Smooth muscle cell (in vitro differentiated cells): ENCODE data around the gene SLC35F1. TPM values are rescaled to one million over a fixed set of nuclear protein-coding genes. Genes with fewer than 3 reads are reported as not detected.

Experiments used
- DNase-seq: peaks from one replicate; lab custom pipeline; 2025; ENCODE audit not compliant: unreplicated experiment; lab: John Stamatoyannopoulos, UW
- H2AFZ ChIP-seq: fragments of 200-600 bp; sonication (generic); 2 replicates; pipeline ENCODE4 v1.6.0; 2016; ENCODE audit warnings: antibody characterized with exemption, low read depth, mild to moderate bottlenecking
- H3F3A ChIP-seq: fragments of 200-600 bp; sonication (generic); 2 replicates; pipeline ENCODE4 v1.6.0; 2017; ENCODE audit warnings: antibody characterized with exemption, low read depth
- H3K27ac ChIP-seq: fragments of 200-600 bp; sonication (generic); 2 replicates; pipeline ENCODE4 v1.5.1; 2016; ENCODE audit warnings: low read depth, mild to moderate bottlenecking
- H3K27me3 ChIP-seq: fragments of 200-600 bp; sonication (generic); 2 replicates; pipeline ENCODE4 v1.6.1; 2016; ENCODE audit warnings: low read depth, mild to moderate bottlenecking
- H3K36me3 ChIP-seq: fragments of 200-600 bp; sonication (generic); 2 replicates; pipeline ENCODE4 v1.5.1; 2016; ENCODE audit warnings: low read depth
- H3K4me1 ChIP-seq: fragments of 200-600 bp; sonication (generic); 2 replicates; pipeline ENCODE4 v1.5.1; 2016; ENCODE audit warnings: low read depth
- H3K4me2 ChIP-seq: fragments of 200-600 bp; sonication (generic); 2 replicates; pipeline ENCODE4 v1.6.0; 2016; ENCODE audit warnings: mild to moderate bottlenecking
- H3K4me3 ChIP-seq: fragments of 200-600 bp; sonication (generic); 2 replicates; pipeline ENCODE4 v1.5.1; 2016; ENCODE audit warnings: mild to moderate bottlenecking
- H3K79me2 ChIP-seq: fragments of 200-600 bp; sonication (generic); 2 replicates; pipeline ENCODE4 v1.6.0; 2016; ENCODE audit warnings: low read depth, mild to moderate bottlenecking
- H3K9ac ChIP-seq: fragments of 200-600 bp; sonication (generic); 2 replicates; pipeline ENCODE4 v1.6.0; 2016; ENCODE audit warnings: low read depth
- H3K9me3 ChIP-seq: fragments of 200-600 bp; sonication (generic); replicated peaks from 2 replicates; pipeline ENCODE4 v1.5.1; 2016; ENCODE audit warnings: low read depth
- H4K20me1 ChIP-seq: fragments of 200-600 bp; sonication (generic); 2 replicates; pipeline ENCODE4 v1.6.0; 2016; ENCODE audit warnings: low read depth
- WGBS: methylation state at CpG from one replicate; pipeline ENCODE4 v1.1.7; 2016; ENCODE audit warnings: low lambda C conversion rate; 5-methylcytosine and 5-hydroxymethylcytosine counted together
- polyA plus RNA-seq: library from polyadenylated mRNA; unstranded; fragments of >200 nt; fragmentation: Nextera tagmentation; extraction: Ambion mirVana; gene quantifications from 2 replicates; pipeline ENCODE4 v1.2.1, GENCODE V29; 2016
- total RNA-seq: library from RNA; depleted of rRNA; stranded (reverse); fragments of >200 nt; gene quantifications from 2 replicates; pipeline ENCODE4 v1.2.3, GENCODE V29; 2014
- TF ChIP-seq, protein P1 (sequence below): fragments of 200-600 bp; sonication (generic); IDR thresholded peaks from 2 replicates; pipeline ENCODE4 v1.5.1; 2017; ENCODE audit warnings: borderline replicate concordance, mild to moderate bottlenecking, antibody characterized with exemption; ENCODE audit not compliant: insufficient read depth, poor library complexity, severe bottlenecking

Gene SLC35F1
- total and polyA plus RNA-seq, 2 experiments from 2014 or later = 0.05 to 0.09 TPM

DNA sequence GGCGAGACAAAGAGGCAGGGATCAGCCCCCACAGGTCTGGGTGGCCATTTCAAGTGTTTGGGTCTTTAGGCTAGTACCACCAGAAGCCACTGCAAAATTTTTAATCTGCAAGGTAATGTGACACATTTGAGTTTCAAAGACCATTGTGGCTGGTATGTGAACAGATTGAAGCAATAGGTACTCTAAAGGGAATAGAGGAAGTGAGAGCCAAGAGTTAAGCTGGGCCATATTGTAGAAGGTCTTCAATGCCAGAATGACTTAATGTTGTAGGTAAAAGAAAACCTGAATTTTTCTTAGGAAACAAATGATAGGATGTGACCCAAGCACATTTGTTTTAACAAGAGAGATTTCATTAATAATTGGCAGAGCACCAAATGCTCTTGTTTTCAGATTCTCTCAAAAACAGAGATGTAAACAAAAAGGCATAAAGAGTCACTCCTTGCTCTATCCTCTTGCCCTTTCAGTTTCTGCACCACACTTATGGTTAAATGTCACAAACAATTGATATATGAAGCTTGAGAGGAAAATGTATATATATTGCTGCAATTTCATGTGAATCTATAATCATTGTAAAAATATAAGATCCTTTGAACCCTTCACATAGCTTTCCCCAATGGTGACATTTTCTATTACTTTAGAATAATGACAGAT is 333.9 kb downstream of the SLC35F1 start:
- Histone ChIP-seq H3K4me2 (no peak overlapping the region), H3K9ac (no peak overlapping the region), H3K27me3 (no peaks in the 10 kb centered on the region), H3K4me1 (no peaks in the 10 kb centered on the region), H3K9me3 (no peaks in the 10 kb centered on the region), H3F3A (no peaks in the 10 kb centered on the region), H3K36me3 (no peaks in the 10 kb centered on the region), H2AFZ (no peak overlapping the region), H3K27ac (no peak overlapping the region), H3K79me2 (no peaks in the 10 kb centered on the region), H3K4me3 (no peak overlapping the region), H4K20me1 (no peaks in the 10 kb centered on the region)
- WGBS = 86% methylated on average over 1 of the region's 1 CpG
- no peak for DNase-seq
- TF ChIP-seq, protein P1, sequence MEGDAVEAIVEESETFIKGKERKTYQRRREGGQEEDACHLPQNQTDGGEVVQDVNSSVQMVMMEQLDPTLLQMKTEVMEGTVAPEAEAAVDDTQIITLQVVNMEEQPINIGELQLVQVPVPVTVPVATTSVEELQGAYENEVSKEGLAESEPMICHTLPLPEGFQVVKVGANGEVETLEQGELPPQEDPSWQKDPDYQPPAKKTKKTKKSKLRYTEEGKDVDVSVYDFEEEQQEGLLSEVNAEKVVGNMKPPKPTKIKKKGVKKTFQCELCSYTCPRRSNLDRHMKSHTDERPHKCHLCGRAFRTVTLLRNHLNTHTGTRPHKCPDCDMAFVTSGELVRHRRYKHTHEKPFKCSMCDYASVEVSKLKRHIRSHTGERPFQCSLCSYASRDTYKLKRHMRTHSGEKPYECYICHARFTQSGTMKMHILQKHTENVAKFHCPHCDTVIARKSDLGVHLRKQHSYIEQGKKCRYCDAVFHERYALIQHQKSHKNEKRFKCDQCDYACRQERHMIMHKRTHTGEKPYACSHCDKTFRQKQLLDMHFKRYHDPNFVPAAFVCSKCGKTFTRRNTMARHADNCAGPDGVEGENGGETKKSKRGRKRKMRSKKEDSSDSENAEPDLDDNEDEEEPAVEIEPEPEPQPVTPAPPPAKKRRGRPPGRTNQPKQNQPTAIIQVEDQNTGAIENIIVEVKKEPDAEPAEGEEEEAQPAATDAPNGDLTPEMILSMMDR = no peak

DNA sequence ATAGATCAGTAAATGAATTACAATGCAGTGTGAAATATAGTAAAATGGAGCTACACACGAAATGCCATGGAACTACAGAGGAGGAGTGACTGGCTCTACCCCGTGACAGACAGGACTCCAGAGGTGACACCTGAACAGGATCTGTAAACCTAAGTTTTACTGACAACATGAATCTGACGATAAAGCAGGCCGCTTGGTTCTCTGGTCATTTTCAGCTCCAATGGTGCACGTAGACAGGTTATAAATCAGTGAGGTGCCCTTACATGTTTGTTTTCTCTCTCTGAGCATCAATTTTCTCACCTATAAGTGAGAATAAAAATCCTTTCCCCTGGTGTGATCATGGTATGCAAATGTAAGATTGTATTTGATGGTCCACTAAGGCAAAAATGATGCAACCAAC is 339.3 kb downstream of the SLC35F1 start:
- Histone ChIP-seq H3K27ac (no peak overlapping the region), H4K20me1 (no peaks in the 10 kb centered on the region), H3F3A (no peaks in the 10 kb centered on the region), H3K4me3 (no peak overlapping the region), H3K4me2 (no peak overlapping the region), H3K9ac (no peak overlapping the region), H2AFZ (no peak overlapping the region), H3K79me2 (no peaks in the 10 kb centered on the region), H3K27me3 (no peaks in the 10 kb centered on the region), H3K9me3 (no peaks in the 10 kb centered on the region), H3K36me3 (no peaks in the 10 kb centered on the region), H3K4me1 (no peaks in the 10 kb centered on the region)
- WGBS = 93% methylated on average over 5 of the region's 5 CpGs
- no peak for DNase-seq
- TF ChIP-seq, protein P1 = no peak

DNA sequence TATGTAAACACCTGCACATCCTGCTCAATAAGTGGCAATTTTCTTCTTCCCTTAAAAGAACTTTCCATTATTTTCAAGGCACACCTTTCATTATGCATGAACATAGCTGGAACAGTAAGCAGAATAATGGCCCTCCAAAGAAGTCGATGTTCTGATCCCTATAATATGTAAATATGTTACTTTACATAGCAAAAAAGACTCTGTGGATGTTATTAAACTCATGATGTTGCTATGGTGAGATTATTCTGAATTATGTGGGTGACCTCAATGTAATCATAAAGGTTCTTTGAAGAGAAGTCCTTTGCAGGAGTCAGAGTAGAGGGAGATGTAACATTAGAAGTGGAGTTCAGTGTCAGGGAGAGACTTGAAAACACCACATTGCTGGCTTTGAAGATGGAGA is 341.1 kb downstream of the SLC35F1 start:
- TF ChIP-seq, protein P1 = no peak
- Histone ChIP-seq H3K9me3 (no peaks in the 10 kb centered on the region), H3K4me1 (no peaks in the 10 kb centered on the region), H3K4me3 (no peak overlapping the region), H3K27ac (no peak overlapping the region), H3K36me3 (no peaks in the 10 kb centered on the region), H3F3A (no peaks in the 10 kb centered on the region), H4K20me1 (no peaks in the 10 kb centered on the region), H2AFZ (no peak overlapping the region), H3K27me3 (no peaks in the 10 kb centered on the region), H3K9ac (no peak overlapping the region), H3K79me2 (no peaks in the 10 kb centered on the region), H3K4me2 (no peak overlapping the region)
- WGBS = 90% methylated on average over 1 of the region's 1 CpG
- DNase-seq = no peak

DNA sequence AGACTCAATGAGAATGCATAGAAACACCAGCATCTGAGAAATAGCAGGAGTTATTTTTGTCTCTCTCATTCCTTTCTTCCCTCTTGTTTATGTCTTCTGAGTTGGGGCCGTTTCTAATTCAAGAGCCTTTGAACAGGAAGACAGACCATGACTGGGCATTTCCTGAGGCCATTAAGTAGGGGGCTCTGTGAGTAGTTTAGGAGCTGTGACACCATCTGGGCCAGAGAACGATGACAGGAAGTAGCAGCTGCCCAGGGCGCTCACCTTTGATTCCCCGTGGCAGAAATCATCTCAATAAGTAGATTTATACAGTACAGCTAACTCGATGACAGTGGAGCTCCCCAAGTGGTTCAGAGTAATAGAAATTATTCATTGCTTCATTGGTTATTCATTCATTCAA is 342.6 kb downstream of the SLC35F1 start:
- TF ChIP-seq, protein P1 = no peak
- H3K4me3 ChIP-seq = no peak overlapping the region
- H3K27ac ChIP-seq = no peak overlapping the region
- no peak for DNase-seq
- H3K9ac ChIP-seq = no peak overlapping the region
- no peaks in the 10 kb centered on the region for H3F3A ChIP-seq
- WGBS = 47% methylated on average over 5 of the region's 5 CpGs
- H4K20me1 ChIP-seq = no peaks in the 10 kb centered on the region
- H3K36me3 ChIP-seq = no peaks in the 10 kb centered on the region
- H3K4me2 ChIP-seq = no peak overlapping the region
- H3K79me2 ChIP-seq = no peaks in the 10 kb centered on the region
- no peaks in the 10 kb centered on the region for H3K27me3 ChIP-seq
- H3K4me1 ChIP-seq = no peaks in the 10 kb centered on the region
- H2AFZ ChIP-seq = no peak overlapping the region
- H3K9me3 ChIP-seq = no peaks in the 10 kb centered on the region
